Lower leg skin (tissue), 4 donors: ENCODE measurements around the gene TOP1. TPM values are rescaled to one million over a fixed set of nuclear protein-coding genes. Genes with fewer than 3 reads are reported as not detected.

Experiments
- DNase-seq, 2 donors: peaks; one replicate each; pipeline ENCODE4 v3.0.0-alpha.2; 2019; ENCODE audit warnings: low spot score in 2 of 2
- H3K4me3 ChIP-seq: fragments of 200-600 bp; sonication (generic); 2 replicates; pipeline ENCODE4 v1.5.1; 2017; ENCODE audit warnings: mild to moderate bottlenecking, low read depth; ENCODE audit not compliant: poor library complexity, severe bottlenecking
- POLR2A ChIP-seq, 2 donors: fragments of 450-650 bp; IDR thresholded peaks; one replicate each; pipeline ENCODE4 v1.6.1; 2016 to 2017; ENCODE audit warnings: antibody characterized with exemption in 2 of 2, mild to moderate bottlenecking in 1 of 2, moderate library complexity in 1 of 2
- WGBS, 2 donors: methylation state at CpG; one replicate each; pipeline ENCODE4 v1.1.5; 2018; 5-methylcytosine and 5-hydroxymethylcytosine counted together
- intact Hi-C: fragments of 100-400 bp; cut with DNase I; formaldehyde crosslinking; loops from one replicate; pipeline ENCODE4 v1.15.0; 2023; ENCODE audit warnings: low total_unique reads
- total RNA-seq, 4 donors: library from RNA; depleted of rRNA; stranded (reverse); fragments of >200 nt; gene quantifications; one replicate each; pipeline ENCODE4 v1.1.0, GENCODE V29; 2016
- TF ChIP-seq, protein P1 (sequence below), 3 donors: fragments of 450-650 bp; IDR thresholded peaks; one replicate each; pipeline ENCODE4 v1.5.1; 2016; ENCODE audit warnings: antibody characterized with exemption in 3 of 3, mild to moderate bottlenecking in 3 of 3, moderate library complexity in 2 of 3

The TOP1 gene
- total RNA-seq, 4 donors from 2014 or later = 29.8 to 37.1 (median 31.9) TPM

DNA sequence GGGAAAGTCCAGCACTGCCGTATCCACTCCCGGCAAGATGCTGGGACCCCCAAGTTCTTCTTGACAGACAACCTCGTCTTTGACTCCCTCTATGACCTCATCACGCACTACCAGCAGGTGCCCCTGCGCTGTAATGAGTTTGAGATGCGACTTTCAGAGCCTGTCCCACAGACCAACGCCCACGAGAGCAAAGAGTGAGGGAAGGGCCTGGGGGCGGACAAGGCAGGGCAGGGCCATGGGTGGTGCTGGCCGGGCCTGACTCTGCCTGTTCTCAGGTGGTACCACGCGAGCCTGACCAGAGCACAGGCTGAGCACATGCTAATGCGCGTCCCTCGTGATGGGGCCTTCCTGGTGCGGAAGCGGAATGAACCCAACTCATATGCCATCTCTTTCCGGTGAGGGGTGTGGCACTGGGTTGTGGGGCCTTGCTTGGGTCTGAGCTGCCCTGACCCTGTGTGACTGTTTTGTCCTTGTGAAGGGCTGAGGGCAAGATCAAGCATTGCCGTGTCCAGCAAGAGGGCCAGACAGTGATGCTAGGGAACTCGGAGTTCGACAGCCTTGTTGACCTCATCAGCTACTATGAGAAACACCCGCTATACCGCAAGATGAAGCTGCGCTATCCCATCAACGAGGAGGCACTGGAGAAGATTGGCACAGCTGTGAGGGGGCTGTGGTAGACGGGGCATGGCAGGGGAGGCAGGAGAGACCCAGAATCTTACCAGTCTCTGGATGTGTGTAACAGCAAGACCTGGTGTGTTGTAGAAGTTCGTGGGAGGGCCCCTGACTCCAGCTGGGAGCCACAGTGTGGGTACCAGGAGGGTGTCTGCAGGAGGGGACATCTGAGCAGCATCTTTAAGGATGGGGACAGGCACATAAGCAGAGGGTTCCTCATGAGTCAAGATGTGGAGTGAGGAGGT lies 137.8 kb downstream of the TOP1 start:
- no peak overlapping the region for H3K4me3 ChIP-seq
- TF ChIP-seq, protein P1, sequence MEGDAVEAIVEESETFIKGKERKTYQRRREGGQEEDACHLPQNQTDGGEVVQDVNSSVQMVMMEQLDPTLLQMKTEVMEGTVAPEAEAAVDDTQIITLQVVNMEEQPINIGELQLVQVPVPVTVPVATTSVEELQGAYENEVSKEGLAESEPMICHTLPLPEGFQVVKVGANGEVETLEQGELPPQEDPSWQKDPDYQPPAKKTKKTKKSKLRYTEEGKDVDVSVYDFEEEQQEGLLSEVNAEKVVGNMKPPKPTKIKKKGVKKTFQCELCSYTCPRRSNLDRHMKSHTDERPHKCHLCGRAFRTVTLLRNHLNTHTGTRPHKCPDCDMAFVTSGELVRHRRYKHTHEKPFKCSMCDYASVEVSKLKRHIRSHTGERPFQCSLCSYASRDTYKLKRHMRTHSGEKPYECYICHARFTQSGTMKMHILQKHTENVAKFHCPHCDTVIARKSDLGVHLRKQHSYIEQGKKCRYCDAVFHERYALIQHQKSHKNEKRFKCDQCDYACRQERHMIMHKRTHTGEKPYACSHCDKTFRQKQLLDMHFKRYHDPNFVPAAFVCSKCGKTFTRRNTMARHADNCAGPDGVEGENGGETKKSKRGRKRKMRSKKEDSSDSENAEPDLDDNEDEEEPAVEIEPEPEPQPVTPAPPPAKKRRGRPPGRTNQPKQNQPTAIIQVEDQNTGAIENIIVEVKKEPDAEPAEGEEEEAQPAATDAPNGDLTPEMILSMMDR (IDR thresholded peaks at IDR 0.05) = no peak
- TF ChIP-seq POLR2A (IDR thresholded peaks at IDR 0.05) = no peak
- intact Hi-C loops = loop anchor here (5.0 kb wide), 1 partner anchor 749 kb away; no protein-coding TSS in a partner anchor
- WGBS, 2 donors = 80 to 84% methylated on average over 27 of the region's 27 CpGs
- peak in 1 of 2 donors; percentile 82 for DNase-seq

- TF ChIP-seq, protein P1 (IDR thresholded peaks at IDR 0.05) = no peak
- TF ChIP-seq POLR2A (IDR thresholded peaks at IDR 0.05) = no peak
- H3K4me3 ChIP-seq = no peak overlapping the region
- peak in 1 of 2 donors; percentile 68 for DNase-seq
- intact Hi-C loops = loop anchor here (5.0 kb wide), 1 partner anchor 750 kb away; no protein-coding TSS in a partner anchor
- 87 to 94% methylated on average over 3 of the region's 3 CpGs for WGBS, 2 donors
Observed at GRCh38 chr20:41167118-41167470, 138.5 kb downstream of the TOP1 start.

DNA sequence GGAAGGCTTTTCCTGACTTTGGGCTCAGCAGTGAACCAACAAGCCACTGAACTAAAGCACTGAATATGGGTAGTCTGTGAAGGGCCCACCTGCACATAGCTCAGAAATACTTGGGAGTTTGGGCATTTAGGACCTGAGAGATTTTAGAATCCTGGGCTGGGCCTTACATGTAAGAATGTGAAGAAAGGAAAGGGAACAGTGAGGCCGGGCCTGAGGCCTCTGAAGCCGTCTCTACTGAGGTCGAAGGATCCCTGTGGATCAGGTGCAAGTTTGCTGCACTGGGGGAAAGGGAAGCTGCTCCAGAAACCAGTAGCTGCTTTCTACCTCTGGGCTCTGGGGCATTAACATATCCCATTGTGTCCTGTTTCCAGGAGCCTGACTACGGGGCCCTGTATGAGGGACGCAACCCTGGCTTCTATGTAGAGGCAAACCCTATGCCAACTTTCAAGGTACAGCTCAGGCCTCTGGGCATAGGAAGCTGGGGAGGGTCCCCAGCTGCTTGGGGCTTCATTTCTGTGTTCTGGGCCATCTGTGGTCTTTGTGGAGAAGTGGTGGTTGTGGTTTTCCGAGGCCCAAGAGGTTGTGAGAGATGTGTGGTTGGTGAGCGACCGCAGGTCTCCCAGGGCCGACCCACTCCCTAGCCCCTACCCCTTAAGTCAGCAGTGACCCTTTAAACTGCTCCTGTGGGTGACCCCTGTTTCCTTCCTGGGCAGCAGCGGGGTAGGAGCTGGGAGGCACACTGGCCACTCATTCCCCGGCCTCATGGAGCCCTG lies 139.0 kb downstream of the TOP1 start:
- DNase-seq = peak in 1 of 2 donors; percentile 74
- TF ChIP-seq POLR2A (IDR thresholded peaks at IDR 0.05) = no peak
- TF ChIP-seq, protein P1 (IDR thresholded peaks at IDR 0.05) = no peak
- H3K4me3 ChIP-seq = no peak overlapping the region
- intact Hi-C loops = loop anchor here (5.0 kb wide), 1 partner anchor 750 kb away; no protein-coding TSS in a partner anchor
- WGBS, 2 donors = 84% methylated on average over 9 to 11 of the region's 11 CpGs

DNA sequence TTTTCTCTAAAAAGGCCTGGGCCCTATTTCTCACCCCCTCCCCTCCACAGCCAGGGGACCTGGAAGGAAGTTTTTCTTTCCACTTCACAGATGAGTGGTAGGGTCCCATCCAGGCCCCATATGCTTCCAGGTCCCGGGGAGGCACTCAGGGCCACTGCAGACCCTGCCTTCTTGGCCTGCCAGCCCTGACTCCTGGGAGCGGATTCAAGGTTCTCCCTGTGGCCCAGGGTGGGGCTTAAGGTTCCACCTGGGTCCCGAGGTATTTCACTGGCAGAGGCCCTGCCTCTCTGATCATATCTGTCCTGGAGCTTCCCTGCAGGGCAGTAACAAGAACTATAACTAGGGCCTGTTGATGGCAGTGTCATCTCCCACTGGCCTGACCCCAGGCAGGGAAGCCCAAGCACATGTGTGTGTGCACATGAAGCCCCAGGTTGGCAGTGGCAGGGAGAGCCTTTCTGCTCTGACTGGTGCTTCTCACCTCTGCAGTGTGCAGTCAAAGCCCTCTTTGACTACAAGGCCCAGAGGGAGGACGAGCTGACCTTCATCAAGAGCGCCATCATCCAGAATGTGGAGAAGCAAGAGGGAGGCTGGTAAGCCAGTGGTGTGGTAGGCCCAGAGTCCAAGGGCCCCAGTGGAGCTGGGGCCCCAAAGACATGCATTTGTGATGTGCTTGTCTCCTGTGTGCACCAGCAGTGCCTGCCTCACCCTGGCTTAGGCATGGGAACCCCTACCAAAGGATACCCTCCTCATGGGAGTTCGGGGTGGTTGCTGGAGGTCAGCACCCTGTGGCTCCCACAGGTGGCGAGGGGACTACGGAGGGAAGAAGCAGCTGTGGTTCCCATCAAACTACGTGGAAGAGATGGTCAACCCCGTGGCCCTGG lies 139.9 kb downstream of the TOP1 start:
- 92% methylated on average over 9 to 10 of the region's 10 CpGs for WGBS, 2 donors
- intact Hi-C loops = loop anchor here (5.0 kb wide), 1 partner anchor 751 kb away; no protein-coding TSS in a partner anchor
- TF ChIP-seq POLR2A (IDR thresholded peaks at IDR 0.05) = no peak
- TF ChIP-seq, protein P1 (IDR thresholded peaks at IDR 0.05) = no peak
- peak in 1 of 2 donors; percentile 76 for DNase-seq
- H3K4me3 ChIP-seq = no peak overlapping the region

DNA sequence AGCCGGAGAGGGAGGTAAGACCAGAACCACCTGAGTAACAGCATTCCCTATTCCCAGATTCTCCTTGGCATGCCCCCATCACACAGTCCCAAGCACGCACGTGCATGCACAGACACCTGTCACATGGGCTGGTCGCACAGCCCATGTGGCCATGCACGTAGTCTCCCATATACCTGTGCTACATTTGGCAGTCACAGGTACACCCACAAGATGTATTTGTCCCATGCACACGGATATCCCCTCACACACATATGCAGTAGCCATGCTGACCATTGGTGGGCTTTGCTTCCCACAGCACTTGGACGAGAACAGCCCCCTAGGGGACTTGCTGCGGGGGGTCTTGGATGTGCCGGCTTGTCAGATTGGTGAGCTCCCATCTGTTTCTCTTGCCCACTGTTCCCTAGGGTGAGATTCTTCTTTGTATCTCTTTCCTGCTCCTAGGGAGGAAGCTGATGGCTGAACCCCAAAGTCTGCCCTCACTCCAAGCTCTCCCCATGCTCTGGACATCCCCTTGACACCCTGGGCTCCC lies 140.6 kb downstream of the TOP1 start:
- WGBS, 2 donors = 86% methylated on average over 9 of the region's 9 CpGs
- peak in 1 of 2 donors; percentile 73 for DNase-seq
- H3K4me3 ChIP-seq = no peak overlapping the region
- intact Hi-C loops = loop anchor here (5.0 kb wide), 1 partner anchor 752 kb away; no protein-coding TSS in a partner anchor
- TF ChIP-seq POLR2A (IDR thresholded peaks at IDR 0.05) = no peak
- TF ChIP-seq, protein P1 (IDR thresholded peaks at IDR 0.05) = no peak
